HEK293T (cell line): ENCODE measurements around the gene TRIM7.

Experiments used
- ARNT ChIP-seq: fragments of 450-650 bp; IDR thresholded peaks from 2 replicates; pipeline ENCODE4 v1.6.1; 2017; ENCODE audit warnings: mild to moderate bottlenecking
- BHLHE40 ChIP-seq: fragments of 450-650 bp; IDR thresholded peaks from 2 replicates; pipeline ENCODE4 v1.6.1; 2016; ENCODE audit warnings: mild to moderate bottlenecking, moderate library complexity, borderline replicate concordance
- ELF4 ChIP-seq: fragments of 450-650 bp; IDR thresholded peaks from 2 replicates; pipeline ENCODE4 v1.6.1; 2017; ENCODE audit warnings: antibody characterized with exemption
- FOXA1 ChIP-seq: fragments of 450-650 bp; IDR thresholded peaks from 2 replicates; pipeline ENCODE4 v1.6.1; 2016; ENCODE audit warnings: mild to moderate bottlenecking
- FOXK2 ChIP-seq: fragments of 450-650 bp; IDR thresholded peaks from 2 replicates; pipeline ENCODE4 v1.6.1; 2016; ENCODE audit warnings: mild to moderate bottlenecking
- FOXM1 ChIP-seq: fragments of 450-650 bp; IDR thresholded peaks from 2 replicates; pipeline ENCODE4 v1.6.1; 2017; ENCODE audit warnings: mild to moderate bottlenecking, borderline replicate concordance
- HDGF ChIP-seq: fragments of 450-650 bp; IDR thresholded peaks from 2 replicates; pipeline ENCODE4 v1.6.1; 2017; ENCODE audit warnings: antibody characterized with exemption, borderline replicate concordance
- L3MBTL2 ChIP-seq: fragments of 450-650 bp; conservative IDR thresholded peaks from 2 replicates; pipeline ENCODE4 v1.6.1; 2016; ENCODE audit warnings: mild to moderate bottlenecking
- NFRKB ChIP-seq: fragments of 450-650 bp; IDR thresholded peaks from 2 replicates; pipeline ENCODE4 v1.6.1; 2016; ENCODE audit warnings: mild to moderate bottlenecking, moderate library complexity
- SP1 ChIP-seq: fragments of 450-650 bp; IDR thresholded peaks from 2 replicates; pipeline ENCODE4 v1.6.1; 2017
- SUZ12 ChIP-seq: fragments of 450-650 bp; IDR thresholded peaks from 2 replicates; pipeline ENCODE4 v1.6.1; 2016; ENCODE audit warnings: mild to moderate bottlenecking
- TARDBP ChIP-seq: fragments of 450-650 bp; IDR thresholded peaks from 2 replicates; pipeline ENCODE4 v1.6.1; 2016
- ZNF384 ChIP-seq: fragments of 450-650 bp; IDR thresholded peaks from 2 replicates; pipeline ENCODE4 v1.6.1; 2016

- no peak for TF ChIP-seq FOXM1
- no peak for TF ChIP-seq SP1
- TF ChIP-seq NFRKB: no peak
- no peak for TF ChIP-seq HDGF
- no peak for TF ChIP-seq TARDBP
- TF ChIP-seq ZNF384: no peak
- TF ChIP-seq FOXA1: no peak
- TF ChIP-seq ARNT: no peak
- TF ChIP-seq FOXK2: no peak
- no peak for TF ChIP-seq ELF4
- no peak for TF ChIP-seq SUZ12
- no peak for TF ChIP-seq L3MBTL2
- no peak for TF ChIP-seq BHLHE40
Observed at GRCh38 chr5:181233088-181233800, 28.2 kb upstream of the TRIM7 start.
